A549 treated with AZD2906 at 1 μM for 4 hours (cell line): Measurements from ENCODE around the gene SLC43A1. TPM values are rescaled to one million over a fixed set of nuclear protein-coding genes. Genes with fewer than 3 reads are reported as not detected.

ENCODE experiments used
- total RNA-seq: library from RNA; stranded (reverse); fragments of 200-300 nt; extraction: Qiagen RNA extraction; gene quantifications from 5 replicates; pipeline ENCODE4 v1.2.3, GENCODE V29; 2022

SLC43A1 gene
- 2.2 to 3.0 TPM (median 2.5 TPM) in 5 replicates for total RNA-seq

DNA sequence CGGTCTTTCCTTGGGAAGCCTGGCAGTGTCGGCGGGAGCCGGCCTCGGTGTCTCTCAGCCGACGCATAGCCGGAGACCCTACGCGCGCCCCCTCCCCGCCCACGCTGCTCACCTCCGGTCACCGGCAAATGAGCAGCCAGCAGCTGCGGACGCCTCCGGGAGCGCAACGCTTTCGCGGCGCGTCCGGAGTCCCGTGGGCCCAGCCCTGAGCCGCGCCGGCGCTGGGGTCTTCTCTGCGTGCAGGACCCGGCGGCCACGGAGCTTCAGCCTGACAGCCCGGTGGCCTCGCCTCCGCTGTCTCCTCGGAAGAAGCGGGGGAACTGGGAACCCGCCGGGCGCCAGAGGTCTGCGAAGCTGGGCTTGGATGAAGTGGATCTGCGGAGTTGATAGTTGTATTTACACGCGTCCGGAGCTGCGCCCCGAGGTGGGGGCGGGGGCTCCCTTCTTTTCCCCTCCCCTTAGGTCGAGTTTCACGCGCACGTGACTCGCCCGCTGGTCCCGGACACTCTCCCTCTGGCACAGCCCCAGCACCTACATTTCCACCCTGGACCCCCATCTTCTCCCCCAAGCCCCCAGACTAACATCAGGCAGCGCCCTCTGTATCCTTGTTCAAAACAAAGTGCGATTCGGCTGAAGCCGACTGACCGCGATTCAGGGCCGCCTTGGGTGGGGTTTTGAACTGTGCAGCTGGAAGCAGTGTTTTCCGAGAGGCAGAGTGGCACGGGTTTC is at the start of gene SLC43A1:
TSS of gene SLC43A1 (minus strand) at position 371 of the 729 bp plus-strand sequence. CDS start 1,591 bp downstream, outside the sequence.

GRCh38 chr11:57536947-57537619 is 21.6 kb upstream of the SLC43A1 start, which contains the start of gene SMTNL1:
Gene SMTNL1 (plus strand): TSS chr11:57537595. CDS start chr11:57542643, 5,048 bp downstream.

GRCh38 chr11:57530596-57531507 is 15.3 kb upstream of the SLC43A1 start, which contains the start of gene TIMM10:
Gene TIMM10 (minus strand): TSS chr11:57530754. CDS start chr11:57530189, 565 bp downstream.

DNA sequence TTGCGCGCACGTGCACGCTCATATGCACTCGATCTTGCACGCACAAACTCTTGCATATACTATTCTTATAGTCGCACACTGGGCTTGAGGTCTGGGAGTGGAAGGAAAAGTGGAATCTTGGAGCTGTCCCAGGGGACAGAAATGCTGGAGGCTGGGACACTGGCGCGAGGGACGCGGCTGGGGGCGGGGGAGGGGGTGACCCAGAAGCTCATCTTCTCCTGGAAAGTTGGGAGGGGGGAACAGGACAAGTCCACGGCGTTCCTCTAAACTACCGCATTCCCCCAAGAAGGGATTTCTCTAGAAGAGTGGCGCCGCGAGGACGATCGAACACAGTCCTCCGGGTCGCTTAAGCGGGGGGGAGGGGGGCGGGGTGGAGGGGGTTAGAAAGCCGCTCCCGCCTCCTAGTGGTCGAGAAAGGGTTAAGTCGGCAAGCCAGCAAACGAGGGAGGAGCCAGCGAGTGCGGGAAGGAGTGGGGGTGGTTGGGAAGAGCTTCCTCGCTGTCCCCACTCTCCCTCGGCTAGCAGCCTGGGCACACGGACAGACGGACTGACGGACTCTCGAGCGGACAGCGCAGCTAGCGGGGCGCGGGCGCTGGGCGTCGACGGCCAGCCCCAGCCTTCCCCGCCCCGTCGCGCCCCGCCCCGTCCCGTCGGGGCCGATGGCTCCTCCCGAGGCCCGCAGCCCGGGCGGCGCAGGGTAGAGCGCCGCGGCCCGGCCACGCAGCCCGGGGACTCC is 55.3 kb downstream of the SLC43A1 start, which contains the start of gene RTN4RL2:
TSS of gene RTN4RL2 (plus strand) at position 507 of the 736 bp plus-strand sequence. CDS start 338 bp downstream, outside the sequence.

Other genes starting within 250 kb of the SLC43A1 start
- gene TNKS1BP1, start 190.8 kb downstream of the SLC43A1 start, total RNA-seq = 71.3 to 92.2 TPM (median 88.9 TPM) in 5 replicates
- gene SSRP1, start 179.8 kb downstream of the SLC43A1 start, total RNA-seq = 201 to 250 TPM (median 217 TPM) in 5 replicates
- gene P2RX3, start 177.3 kb downstream of the SLC43A1 start, total RNA-seq = 0.09 to 0.37 TPM (median 0.14 TPM) in 4 of 5 replicates, not detected in the other
- not detected in 5 replicates for gene PRG3, start 134.6 kb downstream of the SLC43A1 start, total RNA-seq
- not detected in 5 replicates for gene PRG2, start 125.1 kb downstream of the SLC43A1 start, total RNA-seq
- 0.27 to 1.0 TPM (median 0.33 TPM) in 5 replicates for gene SLC43A3, start 88.6 kb downstream of the SLC43A1 start, total RNA-seq
- gene RTN4RL2, start 55.2 kb downstream of the SLC43A1 start, total RNA-seq = 44.0 to 92.2 TPM (median 83.4 TPM) in 5 replicates
- gene TIMM10, start 15.1 kb upstream of the SLC43A1 start, total RNA-seq = 148 to 174 TPM (median 157 TPM) in 5 replicates
- gene SMTNL1, start 21.9 kb upstream of the SLC43A1 start, total RNA-seq = not detected in 5 replicates
- 36.8 to 45.5 TPM (median 44.8 TPM) in 5 replicates for gene UBE2L6, start 52.0 kb upstream of the SLC43A1 start, total RNA-seq
- gene SERPING1, start 82.0 kb upstream of the SLC43A1 start, total RNA-seq = 0.74 to 1.3 TPM (median 0.90 TPM) in 5 replicates
- 0.14 to 0.36 TPM (median 0.25 TPM) in 4 of 5 replicates, not detected in the other for gene YPEL4, start 134.2 kb upstream of the SLC43A1 start, total RNA-seq
- gene CLP1, start 142.1 kb upstream of the SLC43A1 start, total RNA-seq = 26.8 to 28.5 TPM (median 28.2 TPM) in 5 replicates
- 67.5 to 75.4 TPM (median 68.8 TPM) in 5 replicates for gene ZDHHC5, start 152.4 kb upstream of the SLC43A1 start, total RNA-seq
- 27.0 to 31.9 TPM (median 29.5 TPM) in 5 replicates for gene MED19, start 196.5 kb upstream of the SLC43A1 start, total RNA-seq
- gene TMX2, start 196.9 kb upstream of the SLC43A1 start, total RNA-seq = 141 to 159 TPM (median 149 TPM) in 5 replicates
- gene SELENOH, start 225.8 kb upstream of the SLC43A1 start, total RNA-seq = 104 to 154 TPM (median 146 TPM) in 5 replicates
- gene BTBD18, start 236.1 kb upstream of the SLC43A1 start, total RNA-seq = not detected in 5 replicates
- 52.2 to 63.4 TPM (median 60.7 TPM) in 5 replicates for gene CTNND1, start 246.1 kb upstream of the SLC43A1 start, total RNA-seq